ENCODE data around the gene C10orf67.

C10orf67 gene

GRCh38 chr10:23194471-23194965, 150.1 kb downstream of the C10orf67 start:
- DNase-seq, result no peak
- Mint-ChIP-seq H3K9me3 (no peaks in the 10 kb centered on the region), H3K4me1 (peaks cover 9% of the 10 kb centered on the region), H3K27ac (no peak overlapping the region), H3K27me3 (ENCODE audit: low read depth, poor library complexity) (peaks cover 98% of the 10 kb centered on the region), H3K4me3 (peak overlapping the region; percentile 32), H3K36me3 (ENCODE audit: low read depth) (no peaks in the 10 kb centered on the region)
- TF ChIP-seq, protein P1, sequence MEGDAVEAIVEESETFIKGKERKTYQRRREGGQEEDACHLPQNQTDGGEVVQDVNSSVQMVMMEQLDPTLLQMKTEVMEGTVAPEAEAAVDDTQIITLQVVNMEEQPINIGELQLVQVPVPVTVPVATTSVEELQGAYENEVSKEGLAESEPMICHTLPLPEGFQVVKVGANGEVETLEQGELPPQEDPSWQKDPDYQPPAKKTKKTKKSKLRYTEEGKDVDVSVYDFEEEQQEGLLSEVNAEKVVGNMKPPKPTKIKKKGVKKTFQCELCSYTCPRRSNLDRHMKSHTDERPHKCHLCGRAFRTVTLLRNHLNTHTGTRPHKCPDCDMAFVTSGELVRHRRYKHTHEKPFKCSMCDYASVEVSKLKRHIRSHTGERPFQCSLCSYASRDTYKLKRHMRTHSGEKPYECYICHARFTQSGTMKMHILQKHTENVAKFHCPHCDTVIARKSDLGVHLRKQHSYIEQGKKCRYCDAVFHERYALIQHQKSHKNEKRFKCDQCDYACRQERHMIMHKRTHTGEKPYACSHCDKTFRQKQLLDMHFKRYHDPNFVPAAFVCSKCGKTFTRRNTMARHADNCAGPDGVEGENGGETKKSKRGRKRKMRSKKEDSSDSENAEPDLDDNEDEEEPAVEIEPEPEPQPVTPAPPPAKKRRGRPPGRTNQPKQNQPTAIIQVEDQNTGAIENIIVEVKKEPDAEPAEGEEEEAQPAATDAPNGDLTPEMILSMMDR (IDR thresholded peaks at IDR 0.05), result no peak

DNA sequence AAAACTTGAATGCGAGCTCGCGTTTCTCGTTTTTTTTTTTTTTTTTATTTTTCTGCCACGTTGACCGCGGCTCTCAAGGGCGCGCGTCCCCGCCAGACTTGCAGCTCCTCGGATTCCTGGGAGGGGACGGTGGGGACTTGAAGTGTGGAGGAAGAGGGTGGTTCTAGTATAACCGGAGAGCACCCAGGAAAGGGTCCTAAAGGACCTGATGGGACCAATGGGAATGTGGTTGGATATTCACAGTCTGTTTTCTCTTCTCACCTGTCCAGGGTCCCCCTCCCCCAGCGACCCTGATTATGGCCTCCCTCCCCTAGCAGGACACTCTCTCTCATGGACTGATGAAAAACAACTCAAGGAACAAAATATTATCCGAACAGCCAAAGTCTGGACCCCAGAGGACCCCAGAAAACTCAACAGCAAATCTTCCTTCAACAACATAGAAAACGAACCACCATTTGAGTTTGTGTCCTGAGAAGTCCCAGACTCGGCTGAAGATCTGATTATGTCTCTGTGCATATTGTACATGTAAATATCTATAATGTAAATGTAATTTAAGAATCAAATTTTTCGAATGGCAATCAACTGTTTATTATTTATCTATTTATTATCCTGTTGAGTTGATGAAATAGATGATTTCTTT, 151.0 kb downstream of the C10orf67 start:
- TF ChIP-seq, protein P1 (IDR thresholded peaks at IDR 0.05), result no peak
- Mint-ChIP-seq H3K9me3 (no peaks in the 10 kb centered on the region), H3K27ac (no peak overlapping the region), H3K27me3 (ENCODE audit: low read depth, poor library complexity) (peaks cover 98% of the 10 kb centered on the region), H3K4me1 (peaks cover 9% of the 10 kb centered on the region), H3K4me3 (peak overlapping the region; percentile 42), H3K36me3 (ENCODE audit: low read depth) (no peaks in the 10 kb centered on the region)
- no peak for DNase-seq

DNA sequence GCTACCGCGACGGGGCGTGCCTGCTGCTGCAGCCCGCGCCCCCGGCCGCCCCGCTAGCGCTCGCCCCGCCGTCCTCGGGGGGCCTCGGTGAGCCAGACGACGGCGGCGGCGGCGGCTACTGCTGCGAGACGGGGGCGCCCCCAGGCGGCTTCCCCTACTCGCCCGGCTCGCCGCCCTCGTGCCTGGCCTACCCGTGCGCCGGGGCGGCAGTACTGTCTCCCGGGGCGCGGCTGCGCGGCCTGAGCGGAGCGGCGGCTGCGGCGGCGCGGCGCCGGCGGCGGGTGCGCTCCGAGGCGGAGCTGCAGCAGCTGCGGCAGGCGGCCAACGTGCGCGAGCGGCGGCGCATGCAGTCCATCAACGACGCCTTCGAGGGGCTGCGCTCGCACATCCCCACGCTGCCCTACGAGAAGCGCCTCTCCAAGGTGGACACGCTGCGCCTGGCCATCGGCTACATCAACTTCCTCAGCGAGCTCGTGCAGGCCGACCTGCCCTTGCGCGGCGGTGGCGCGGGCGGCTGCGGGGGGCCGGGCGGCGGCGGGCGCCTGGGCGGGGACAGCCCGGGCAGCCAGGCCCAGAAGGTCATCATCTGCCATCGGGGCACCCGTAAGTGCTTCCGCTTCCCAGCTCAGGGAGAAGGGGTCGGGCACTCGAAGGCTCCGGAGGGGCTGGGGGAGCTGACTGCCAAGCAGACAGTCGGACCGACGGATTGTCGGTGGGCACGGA, 151.7 kb downstream of the C10orf67 start:
- Mint-ChIP-seq H3K9me3 (no peaks in the 10 kb centered on the region), H3K36me3 (ENCODE audit: low read depth) (no peaks in the 10 kb centered on the region), H3K27ac (no peak overlapping the region), H3K4me1 (peaks cover 9% of the 10 kb centered on the region), H3K27me3 (ENCODE audit: low read depth, poor library complexity) (peaks cover 98% of the 10 kb centered on the region), H3K4me3 (peak overlapping the region; percentile 75)
- peak; percentile 62 for DNase-seq
- TF ChIP-seq, protein P1 (IDR thresholded peaks at IDR 0.05), result no peak

- peak; percentile 47 for DNase-seq
- TF ChIP-seq, protein P1 (IDR thresholded peaks at IDR 0.05), result no peak
- Mint-ChIP-seq H3K27ac (no peak within 1 kb of the TSS), H3K4me3 (peak within 1 kb of the TSS; percentile 75), H3K4me1 (peaks cover 9% of the 10 kb centered on the region), H3K27me3 (ENCODE audit: low read depth, poor library complexity) (peaks cover 98% of the 10 kb centered on the region), H3K9me3 (no peaks in the 10 kb centered on the region), H3K36me3 (ENCODE audit: low read depth) (no peaks in the 10 kb centered on the region)
Observed at GRCh38 chr10:23191764-23192711, 152.6 kb downstream of the C10orf67 start, which contains the start of gene PTF1A. Gene PTF1A, plus strand, starts transcription at chr10:23192312. Its CDS starts 219 bp downstream, at chr10:23192531.

DNA sequence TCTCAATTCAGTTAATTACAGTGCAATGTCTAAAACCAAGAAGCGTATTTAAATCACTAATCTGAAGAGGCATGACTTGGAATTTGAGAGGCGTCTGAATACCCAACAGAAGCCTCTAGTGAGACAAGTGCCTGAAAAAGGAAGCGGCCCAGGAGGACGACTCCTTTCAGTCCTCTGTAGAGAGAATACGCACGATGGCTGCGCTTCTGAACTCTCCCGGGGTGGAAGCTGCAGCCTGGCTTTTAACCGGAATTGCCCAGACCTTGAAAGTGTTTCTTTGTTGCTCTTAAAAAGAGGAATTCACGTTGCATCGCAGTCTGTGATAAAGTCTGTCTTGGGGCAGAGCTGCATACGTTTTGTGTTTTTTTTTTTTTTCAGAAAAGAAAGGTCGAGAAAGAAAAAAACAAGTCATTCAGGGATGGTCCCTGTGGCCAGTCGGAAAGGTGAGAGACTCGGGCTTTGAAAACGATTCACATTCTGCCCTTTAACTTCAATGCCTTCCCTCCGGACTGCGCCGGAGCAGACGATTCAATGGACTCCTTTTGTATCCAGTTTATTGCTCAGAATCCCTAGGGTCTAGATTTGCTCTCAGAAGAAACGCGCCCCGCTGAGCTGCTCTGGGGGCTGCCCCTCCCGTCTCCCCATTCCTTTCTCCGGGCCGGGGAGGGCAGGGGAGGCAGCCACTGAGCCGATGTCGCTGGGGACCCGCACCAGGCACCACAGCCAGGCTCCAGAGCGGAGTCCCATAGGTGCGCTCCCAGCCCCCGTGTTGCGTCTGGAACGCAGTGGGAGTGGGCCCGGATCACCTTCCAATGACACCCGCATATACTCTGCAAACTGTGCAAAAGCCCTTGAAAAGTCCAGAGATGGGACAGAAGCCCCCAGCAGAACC, 153.5 kb downstream of the C10orf67 start:
- no peak overlapping the region for H3K27ac Mint-ChIP-seq
- DNase-seq, result no peak
- peaks cover 12% of the 10 kb centered on the region for H3K4me1 Mint-ChIP-seq
- no peaks in the 10 kb centered on the region for H3K9me3 Mint-ChIP-seq
- H3K4me3 Mint-ChIP-seq, result peak overlapping the region; percentile 36
- TF ChIP-seq, protein P1 (IDR thresholded peaks at IDR 0.05), result no peak
- H3K36me3 Mint-ChIP-seq (ENCODE audit: low read depth), result no peaks in the 10 kb centered on the region
- H3K27me3 Mint-ChIP-seq (ENCODE audit: low read depth, poor library complexity), result peaks cover 98% of the 10 kb centered on the region

Data from nephron progenitor cell (in vitro differentiated cells).